HEK293 (cell line): ENCODE data around the gene WWOX.

Experiments
- ATF2 ChIP-seq: fragments of 450-650 bp; formaldehyde crosslinking; IDR thresholded peaks from 2 replicates; pipeline ENCODE4 v1.5.1; 2016; ENCODE audit warnings: missing biosample characterization, missing genetic modification characterization, low read depth
- CTCF ChIP-seq: fragments of 450-650 bp; formaldehyde crosslinking; IDR thresholded peaks from 2 replicates; pipeline ENCODE4 v1.5.1; 2016; ENCODE audit warnings: missing biosample characterization, missing genetic modification characterization
- PBX3 ChIP-seq: sonication (generic); formaldehyde crosslinking; IDR thresholded peaks from 2 replicates; pipeline ENCODE4 v1.8.1; 2022; ENCODE audit warnings: mild to moderate bottlenecking, moderate library complexity, missing genetic modification reagents
- YY1 ChIP-seq: fragments of 450-650 bp; formaldehyde crosslinking; IDR thresholded peaks from 2 replicates; pipeline ENCODE4 v1.5.1; 2018; ENCODE audit warnings: missing biosample characterization, missing genetic modification characterization
- ZFHX2 ChIP-seq: fragments of 450-650 bp; formaldehyde crosslinking; conservative IDR thresholded peaks from 2 replicates; pipeline ENCODE4 v1.5.1; 2016; ENCODE audit warnings: missing biosample characterization, missing genetic modification characterization
- ZNF114 ChIP-seq: fragments of 450-650 bp; formaldehyde crosslinking; IDR thresholded peaks from 2 replicates; pipeline ENCODE4 v1.5.0; 2017; ENCODE audit warnings: missing biosample characterization, missing genetic modification characterization
- ZNF138 ChIP-seq: fragments of 450-650 bp; formaldehyde crosslinking; IDR thresholded peaks from 2 replicates; pipeline ENCODE4 v1.5.1; 2016; ENCODE audit warnings: missing biosample characterization, missing genetic modification characterization, borderline replicate concordance
- ZNF174 ChIP-seq: fragments of 450-650 bp; formaldehyde crosslinking; IDR thresholded peaks from 2 replicates; pipeline ENCODE4 v1.5.0; 2017; ENCODE audit warnings: missing biosample characterization, mild to moderate bottlenecking, missing genetic modification characterization
- ZNF274 ChIP-seq, 2 experiments: fragments of 200-500 bp in 1 of 2; fragments of 450-650 bp in 1 of 2; sonication (Bioruptor generic) in 1 of 2; formaldehyde crosslinking in 1 of 2; IDR thresholded peaks; 2 replicates each; pipeline versions ENCODE4 v1.5.1 to v1.6.1; 2014 to 2016; ENCODE audit warnings: borderline replicate concordance in 1 of 2, inconsistent platforms in 1 of 2, low read length in 1 of 2, missing biosample characterization in 1 of 2, missing genetic modification characterization in 1 of 2
- ZNF544 ChIP-seq: fragments of 450-650 bp; formaldehyde crosslinking; IDR thresholded peaks from 2 replicates; pipeline ENCODE4 v1.5.0; 2017; ENCODE audit warnings: missing biosample characterization, missing genetic modification characterization
- ZNF639 ChIP-seq: fragments of 450-650 bp; formaldehyde crosslinking; IDR thresholded peaks from 2 replicates; pipeline ENCODE4 v1.5.1; 2016; ENCODE audit warnings: missing biosample characterization, missing genetic modification characterization
- ZNF747 ChIP-seq: fragments of 450-650 bp; formaldehyde crosslinking; IDR thresholded peaks from 2 replicates; pipeline ENCODE4 v1.5.1; 2016; ENCODE audit warnings: missing biosample characterization, missing genetic modification characterization
- ZNF76 ChIP-seq: fragments of 450-650 bp; formaldehyde crosslinking; IDR thresholded peaks from 2 replicates; pipeline ENCODE4; 2016; ENCODE audit warnings: low read depth, missing biosample characterization, missing genetic modification characterization, borderline replicate concordance
- ZNF777 ChIP-seq: fragments of 450-650 bp; formaldehyde crosslinking; IDR thresholded peaks from 2 replicates; pipeline ENCODE4 v1.5.1; 2017; ENCODE audit warnings: missing biosample characterization, missing genetic modification characterization, borderline replicate concordance

- no peak for TF ChIP-seq ZNF174 (tag by site-specific recombination)
- TF ChIP-seq CTCF (tag by site-specific recombination), result no peak
- no peak for TF ChIP-seq ZNF274 (IDR thresholded peaks at IDR 0.05; ENCODE audit: low read length)
- no peak for TF ChIP-seq ZNF274 (tag by site-specific recombination; IDR thresholded peaks at IDR 0.05; ENCODE audit: borderline replicate concordance)
- no peak for TF ChIP-seq ZNF76 (tag by site-specific recombination)
- no peak for TF ChIP-seq ZNF114
- TF ChIP-seq ZFHX2 (tag by site-specific recombination), result no peak
- TF ChIP-seq ZNF639, result no peak
- TF ChIP-seq PBX3 (CRISPR knock-in tag), result no peak
- no peak for TF ChIP-seq ATF2 (tag by site-specific recombination)
- no peak for TF ChIP-seq ZNF777 (tag by site-specific recombination)
- no peak for TF ChIP-seq ZNF747
- TF ChIP-seq ZNF544 (tag by site-specific recombination), result no peak
- no peak for TF ChIP-seq ZNF138
- no peak for TF ChIP-seq YY1 (tag by site-specific recombination)
These were observed 942.7 kb downstream of the WWOX start for GRCh38 chr16:79042141-79042540.
